Uterus (tissue), 4 donors: ENCODE results near the gene DMD. TPM values are rescaled to one million over a fixed set of nuclear protein-coding genes. Genes with fewer than 3 reads are reported as not detected.

Experiments used
- DNase-seq, 2 donors: peaks; one replicate each; pipeline ENCODE4 v3.0.0-alpha.2; 2019 to 2020
- H3K27ac ChIP-seq, 2 donors: fragments of 200-600 bp; sonication (generic); 1 replicate in 1 of 2; 2 replicates in 1 of 2; pipeline ENCODE4 v1.5.1; 2016 to 2018
- H3K27me3 ChIP-seq, 2 donors: fragments of 200-600 bp; sonication (generic); one replicate each; pipeline ENCODE4 v1.5.1; 2018 to 2019; ENCODE audit warnings: control low read depth in 1 of 2
- H3K36me3 ChIP-seq, 2 donors: fragments of 200-600 bp; sonication (generic); one replicate each; pipeline ENCODE4 v1.5.1; 2019; ENCODE audit warnings: control low read depth in 1 of 2
- H3K4me1 ChIP-seq, 2 donors: fragments of 200-600 bp; sonication (generic); one replicate each; pipeline ENCODE4 v1.5.1; 2018 to 2019; ENCODE audit warnings: control low read depth in 1 of 2
- H3K4me3 ChIP-seq, 2 donors: fragments of 200-600 bp; sonication (generic); 1 replicate in 1 of 2; 2 replicates in 1 of 2; pipeline ENCODE4 v1.5.1; 2018 to 2019; ENCODE audit warnings: mild to moderate bottlenecking in 1 of 2
- H3K9me3 ChIP-seq, 2 donors: fragments of 200-600 bp; sonication (generic); one replicate each; pipeline ENCODE4 v1.5.1; 2019; ENCODE audit warnings: control low read depth in 1 of 2
- CTCF ChIP-seq, 4 experiments: fragments of 200-600 bp in 2 of 4; fragments of 450-650 bp in 2 of 4; sonication (generic) in 2 of 4; IDR thresholded peaks; one replicate each; pipeline ENCODE4 v1.5.1; 2016 to 2019; ENCODE audit warnings: antibody characterized with exemption in 4 of 4, mild to moderate bottlenecking in 2 of 4, moderate library complexity in 1 of 4
- POLR2A ChIP-seq, 2 donors: fragments of 450-650 bp; IDR thresholded peaks; one replicate each; pipeline ENCODE4 v1.6.1; 2016; ENCODE audit warnings: antibody characterized with exemption in 2 of 2, mild to moderate bottlenecking in 1 of 2, moderate library complexity in 1 of 2
- intact Hi-C: fragments of 100-400 bp; cut with DNase I; formaldehyde crosslinking; loops from one replicate; pipeline ENCODE4 v1.15.1; 2023; ENCODE audit warnings: low total_unique reads
- total RNA-seq, 4 donors: library from RNA; depleted of rRNA in 3 of 4; stranded (reverse); fragments of >200 nt in 3 of 4; gene quantifications; one replicate each; pipeline versions ENCODE4 v1.1.0 to v1.2.4, GENCODE V29; 2014 to 2023
- donor health status: DM: yes; HTN: yes; CAD: no.

Gene DMD
- total RNA-seq, 4 donors from 2014 or later, result 73.8 to 147 (median 97.8) TPM

DNA sequence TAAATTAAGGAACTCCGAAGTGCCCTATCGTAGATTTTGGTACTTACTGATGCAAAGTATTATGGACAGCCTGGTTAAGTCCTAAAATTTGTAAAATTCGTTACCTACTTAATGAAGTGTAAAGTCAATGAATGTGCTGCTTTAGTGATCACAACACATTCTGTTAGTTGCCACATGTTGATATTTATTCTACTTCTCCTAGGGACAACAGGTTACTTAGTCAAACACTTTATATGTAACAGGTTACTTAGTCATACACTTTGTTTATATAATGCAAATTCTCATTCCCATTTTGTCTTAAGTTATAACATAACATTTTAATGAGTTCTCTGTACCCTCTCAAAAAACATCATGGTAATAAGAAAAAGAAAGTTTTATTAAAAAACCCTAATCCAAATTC lies 1496.6 kb downstream of the DMD start:
- no peak for DNase-seq
- Histone ChIP-seq H3K27me3 (no peaks in the 10 kb centered on the region), H3K36me3 (no peaks in the 10 kb centered on the region), H3K27ac (no peak overlapping the region), H3K9me3 (no peaks in the 10 kb centered on the region), H3K4me1 (no peaks in the 10 kb centered on the region), H3K4me3 (no peak overlapping the region)
- TF ChIP-seq POLR2A (IDR thresholded peaks at IDR 0.05) (no peak), CTCF (IDR thresholded peaks at IDR 0.05) (no peak)
- intact Hi-C loops, result no loop called here

DNA sequence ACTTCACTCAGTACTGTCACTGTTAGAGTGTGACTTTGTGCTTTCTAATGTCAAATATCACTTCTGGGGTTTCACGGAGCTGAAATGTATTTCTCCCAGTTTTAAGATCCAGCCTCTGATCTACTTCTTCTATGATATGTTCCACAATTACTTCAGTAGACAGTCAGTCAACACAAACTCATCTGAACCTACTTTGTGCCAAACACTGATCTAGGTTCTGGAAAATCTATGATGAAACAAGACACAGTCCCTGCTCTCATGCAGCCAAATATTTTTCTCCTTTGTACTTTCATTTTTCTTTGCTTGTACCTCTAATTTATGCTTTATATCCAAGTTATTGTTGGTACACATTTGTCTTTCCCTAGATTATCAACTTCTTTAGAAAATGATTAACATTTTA lies 1498.2 kb downstream of the DMD start:
- no peak for DNase-seq
- no peaks in the 10 kb centered on the region for H3K36me3 ChIP-seq
- no peak for TF ChIP-seq CTCF (IDR thresholded peaks at IDR 0.05)
- TF ChIP-seq POLR2A (IDR thresholded peaks at IDR 0.05), result no peak
- no peak overlapping the region for H3K27ac ChIP-seq
- no peaks in the 10 kb centered on the region for H3K9me3 ChIP-seq
- H3K4me3 ChIP-seq, result no peak overlapping the region
- intact Hi-C loops, result no loop called here
- H3K27me3 ChIP-seq, result no peaks in the 10 kb centered on the region
- H3K4me1 ChIP-seq, result no peaks in the 10 kb centered on the region

DNA sequence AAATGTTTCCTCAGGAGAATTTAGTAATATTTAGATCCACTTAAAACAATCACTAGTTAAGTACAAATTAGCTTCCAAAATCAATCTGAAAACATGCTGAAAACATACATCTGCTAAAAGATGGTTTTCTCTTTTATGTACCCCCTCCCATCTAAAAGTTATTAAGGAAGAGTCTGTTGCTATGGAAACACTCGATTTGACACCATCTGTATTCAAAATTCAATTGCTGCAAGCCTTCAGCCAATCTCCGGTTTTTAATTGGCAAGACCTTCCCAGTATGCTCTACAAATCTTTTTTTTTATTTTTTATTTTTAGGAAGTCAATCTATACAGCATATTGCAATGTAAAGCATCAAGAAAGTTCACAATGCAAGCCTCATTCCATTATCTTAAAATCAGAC lies 1500.2 kb downstream of the DMD start:
- no peak overlapping the region for H3K27ac ChIP-seq
- TF ChIP-seq CTCF (IDR thresholded peaks at IDR 0.05) (no peak), POLR2A (IDR thresholded peaks at IDR 0.05) (no peak)
- no peaks in the 10 kb centered on the region for H3K27me3 ChIP-seq
- no peaks in the 10 kb centered on the region for H3K4me1 ChIP-seq
- intact Hi-C loops, result no loop called here
- no peak for DNase-seq
- H3K4me3 ChIP-seq, result no peak overlapping the region
- no peaks in the 10 kb centered on the region for H3K36me3 ChIP-seq
- H3K9me3 ChIP-seq, result no peaks in the 10 kb centered on the region

GRCh38 chrX:31708116-31708515 lies 1503.2 kb downstream of the DMD start:
- no peaks in the 10 kb centered on the region for H3K36me3 ChIP-seq
- no peak for TF ChIP-seq CTCF (IDR thresholded peaks at IDR 0.05)
- H3K4me1 ChIP-seq, result no peaks in the 10 kb centered on the region
- H3K4me3 ChIP-seq, result no peak overlapping the region
- H3K9me3 ChIP-seq, result no peaks in the 10 kb centered on the region
- intact Hi-C loops, result no loop called here
- H3K27ac ChIP-seq, result no peak overlapping the region
- no peaks in the 10 kb centered on the region for H3K27me3 ChIP-seq
- DNase-seq, result no peak

GRCh38 chrX:31706466-31706865 lies 1504.9 kb downstream of the DMD start:
- DNase-seq, result no peak
- no peaks in the 10 kb centered on the region for H3K27me3 ChIP-seq
- H3K4me3 ChIP-seq, result no peak overlapping the region
- H3K9me3 ChIP-seq, result no peaks in the 10 kb centered on the region
- intact Hi-C loops, result no loop called here
- no peak overlapping the region for H3K27ac ChIP-seq
- no peaks in the 10 kb centered on the region for H3K4me1 ChIP-seq
- TF ChIP-seq POLR2A (IDR thresholded peaks at IDR 0.05) (no peak), CTCF (IDR thresholded peaks at IDR 0.05) (no peak)
- no peaks in the 10 kb centered on the region for H3K36me3 ChIP-seq
